K562 (cell line): ENCODE results near the gene KNOP1. TPM values are rescaled to one million over a fixed set of nuclear protein-coding genes. Genes with fewer than 3 reads are reported as not detected.

Experiments used
- ATAC-seq: fragments of 200-7000 bp; cut with Tn5 transposase; 3 replicates; pipeline ENCODE4 v1.9.1; 2020; ENCODE audit warnings: moderate library complexity
- BruUV-seq: library from RNA; stranded (reverse); fragments of 400-500 nt; replicated peaks from 2 replicates; lab custom pipeline; 2021; lab: Mats Ljungman, UMichigan
- CTCF ChIA-PET: fragments of 300-600 bp; formaldehyde crosslinking; extraction: SDS; loops from one replicate; lab custom pipeline; 2021; ENCODE audit warnings: low intra/inter-chr PET ratio; lab: Yijun Ruan, JAX
- POLR2A ChIA-PET: fragments of 300-600, 350-650 bp; sonication (Branson Sonifier 250); formaldehyde crosslinking; extraction: SDS; loops from one replicate; lab custom pipeline; 2021; ENCODE audit warnings: antibody characterized with exemption, inconsistent platforms; lab: Yijun Ruan, JAX
- DNase-seq, 4 experiments: peaks; one replicate each; pipeline versions ENCODE4 v3.0.0 to v3.0.0-alpha.2; 2011 to 2018; ENCODE audit warnings: low spot score in 3 of 4, mixed read lengths in 3 of 4; ENCODE audit errors: extremely low read depth in 1 of 4
- FAIRE-seq: peaks from 2 replicates; lab custom pipeline; 2011; peaks lifted over from hg19 to GRCh38; lab: Jason Lieb, UNC
- H2AFZ ChIP-seq: 2 replicates; pipeline ENCODE4 v1.6.0; 2011; ENCODE audit warnings: low read depth, low read length, control low read depth, inconsistent platforms
- H3K27ac ChIP-seq: fragments of 200-600 bp; 3 replicates; pipeline ENCODE4 v1.8.0; 2011; ENCODE audit warnings: low read depth, mild to moderate bottlenecking, control low read depth, inconsistent platforms, low read length, moderate library complexity, mixed read lengths; ENCODE audit errors: extremely low read depth
- H3K27me3 ChIP-seq, 2 experiments: fragments of 300-600 bp in 1 of 2; 2 replicates in 1 of 2; 3 replicates in 1 of 2; pipeline versions ENCODE4 v1.6.0 to v1.8.0; 2011; ENCODE audit warnings: inconsistent platforms in 2 of 2, low read length in 2 of 2, mild to moderate bottlenecking in 1 of 2, mixed read lengths in 1 of 2, moderate library complexity in 1 of 2; ENCODE audit not compliant: control insufficient read depth in 2 of 2, insufficient read depth in 2 of 2
- H3K36me3 ChIP-seq: fragments of 300-600 bp; 3 replicates; pipeline ENCODE4 v1.8.0; 2011; ENCODE audit warnings: mild to moderate bottlenecking, low read length, inconsistent platforms; ENCODE audit not compliant: control insufficient read depth, insufficient read depth
- H3K4me1 ChIP-seq, 2 experiments: fragments of 200-600 bp in 1 of 2; replicated peaks in 1 of 2; 2 replicates in 1 of 2; 3 replicates in 1 of 2; pipeline versions ENCODE4 v1.5.1 to v1.8.0; 2011; ENCODE audit warnings: inconsistent platforms in 2 of 2, low read length in 2 of 2, mild to moderate bottlenecking in 1 of 2, mixed read lengths in 1 of 2, moderate library complexity in 1 of 2; ENCODE audit not compliant: control insufficient read depth in 2 of 2, insufficient read depth in 2 of 2
- H3K4me2 ChIP-seq: 2 replicates; pipeline ENCODE4 v1.6.1; 2011; ENCODE audit warnings: low read length, control low read depth, inconsistent platforms, mixed read lengths; ENCODE audit not compliant: insufficient read depth
- H3K4me3 ChIP-seq: fragments of 200-600 bp; sonication (generic), shearing (Covaris generic); 2 replicates; pipeline ENCODE4 v1.5.1; 2016; ENCODE audit warnings: control low read depth, inconsistent platforms
- H3K79me2 ChIP-seq: fragments of 200-600 bp; 3 replicates; pipeline ENCODE4 v1.8.0; 2011; ENCODE audit warnings: low read length, inconsistent platforms; ENCODE audit not compliant: control insufficient read depth, insufficient read depth
- H3K9ac ChIP-seq, 2 experiments: 2 replicates each; pipeline versions ENCODE4 v1.6.0 to v1.6.1; 2011; ENCODE audit warnings: low read depth in 2 of 2, low read length in 2 of 2, control low read depth in 1 of 2, inconsistent platforms in 1 of 2, mild to moderate bottlenecking in 1 of 2, mixed read lengths in 1 of 2; ENCODE audit not compliant: insufficient read depth in 1 of 2
- H3K9me1 ChIP-seq: one replicate; pipeline ENCODE4 v1.6.0; 2011; ENCODE audit warnings: inconsistent platforms, mild to moderate bottlenecking, low read length, moderate library complexity; ENCODE audit not compliant: control insufficient read depth, insufficient read depth
- H3K9me3 ChIP-seq: replicated peaks from 2 replicates; pipeline ENCODE4 v1.5.1; 2011; ENCODE audit warnings: low read depth, low read length, inconsistent platforms; ENCODE audit not compliant: control insufficient read depth, insufficient read depth
- H4K20me1 ChIP-seq: replicated peaks from 2 replicates; pipeline ENCODE4 v1.6.1; 2011; ENCODE audit warnings: low read length, inconsistent platforms, mixed read lengths; ENCODE audit not compliant: control insufficient read depth, insufficient read depth
- ATF1 ChIP-seq, 2 experiments: fragments of 450-650 bp in 1 of 2; IDR thresholded peaks; 2 replicates each; pipeline ENCODE4 v1.6.1; 2016; ENCODE audit warnings: missing compliant biosample characterization in 1 of 2, missing genetic modification characterization in 1 of 2
- ETV5 ChIP-seq: sonication (generic); formaldehyde crosslinking; IDR thresholded peaks from 2 replicates; pipeline ENCODE4 v1.4.0; 2020; ENCODE audit warnings: low read depth, mild to moderate bottlenecking, missing genetic modification reagents
- FOSL1 ChIP-seq: fragments of 200-800 bp; sonication (Bioruptor generic); conservative IDR thresholded peaks from 2 replicates; pipeline ENCODE4 v1.6.1; 2016; ENCODE audit warnings: missing genetic modification characterization, missing compliant biosample characterization
- GTF2A2 ChIP-seq: IDR thresholded peaks from 2 replicates; pipeline ENCODE4 v1.6.1; 2016; ENCODE audit warnings: mild to moderate bottlenecking, missing genetic modification characterization, missing compliant biosample characterization
- HCFC1 ChIP-seq: IDR thresholded peaks from 2 replicates; pipeline ENCODE4 v1.6.1; 2012; ENCODE audit warnings: low read depth, low read length, improper control_type of control experiment
- HDAC1 ChIP-seq, 2 experiments: fragments of 450-650 bp; IDR thresholded peaks; 2 replicates each; pipeline ENCODE4 v1.6.1; 2016 to 2017; ENCODE audit warnings: inconsistent platforms in 1 of 2, mild to moderate bottlenecking in 1 of 2, moderate library complexity in 1 of 2
- NCOA2 ChIP-seq, 2 experiments: fragments of 450-650 bp; IDR thresholded peaks; 2 replicates each; pipeline ENCODE4 v1.6.1; 2018; ENCODE audit warnings: mild to moderate bottlenecking in 2 of 2, moderate library complexity in 1 of 2; ENCODE audit not compliant: partially characterized antibody in 2 of 2
- POLR2G ChIP-seq: fragments of 200-400 bp; formaldehyde crosslinking; IDR thresholded peaks from 2 replicates; pipeline ENCODE4 v1.6.1; 2017; ENCODE audit warnings: low read depth, mild to moderate bottlenecking, antibody characterized with exemption, low read length, moderate library complexity
- PTRF ChIP-seq: fragments of 450-650 bp; IDR thresholded peaks from 2 replicates; pipeline ENCODE4 v1.6.1; 2016; ENCODE audit warnings: mild to moderate bottlenecking, missing genetic modification characterization, missing compliant biosample characterization
- RBM34 ChIP-seq: fragments of 200-400 bp; formaldehyde crosslinking; IDR thresholded peaks from 2 replicates; pipeline ENCODE4 v1.6.1; 2018; ENCODE audit warnings: low read length, borderline replicate concordance; ENCODE audit not compliant: insufficient read depth
- SP1 ChIP-seq: sonication (generic); formaldehyde crosslinking; IDR thresholded peaks from 2 replicates; pipeline ENCODE4 v1.8.1; 2022; ENCODE audit warnings: mild to moderate bottlenecking, missing genetic modification reagents
- ZNF57 ChIP-seq: fragments of 450-650 bp; formaldehyde crosslinking; IDR thresholded peaks from 2 replicates; pipeline ENCODE4 v1.4.0; 2020; ENCODE audit warnings: mild to moderate bottlenecking, moderate library complexity
- WGBS: fragments of 100-300 bp; shearing (Covaris generic); methylation state at CpG from one replicate; pipeline ENCODE4 v1.1.6; 2016; ENCODE audit warnings: low coverage, mixed read lengths; ENCODE audit not compliant: insufficient coverage; ENCODE audit errors: missing lambda C conversion rate; 5-methylcytosine and 5-hydroxymethylcytosine counted together
- in situ Hi-C: fragments of 300-500 bp; cut with MboI; formaldehyde crosslinking; loops from 4 replicates; pipeline ENCODE4 v1.15.0; 2018; ENCODE audit warnings: inconsistent platforms, mixed read lengths
- intact Hi-C: fragments of 100-400 bp; cut with micrococcal nuclease; formaldehyde crosslinking; loops from 2 replicates; pipeline ENCODE4 v1.14.2; 2022
- polyA plus RNA-seq, 8 experiments: library from polyadenylated mRNA; depleted of rRNA in 4 of 8; stranded (reverse) in 5 of 8; unstranded in 3 of 8; fragments of >200 nt; fragmentation: Nextera tagmentation in 2 of 8; fragmentation: Illumina TruSeq in 1 of 8; extraction: Ambion mirVana in 2 of 8; extraction: Trizol in 1 of 8; gene quantifications; 2 replicates each; pipeline versions ENCODE4 v1.2.1 to v1.2.3, GENCODE V29; 2011 to 2014; ENCODE audit warnings: inconsistent platforms in 1 of 8, missing spikeins in 1 of 8
- total RNA-seq, 7 experiments: library from RNA; depleted of rRNA in 6 of 7; stranded (reverse); fragments of >200 nt in 6 of 7; fragmentation: Illumina TruSeq in 2 of 7; extraction: Trizol in 2 of 7; gene quantifications; 2 replicates each; pipeline versions ENCODE4 v1.2.1 to v1.2.3, GENCODE V29; 2011 to 2021; ENCODE audit warnings: low replicate concordance in 1 of 7
- TF ChIP-seq, protein P1 (sequence below): IDR thresholded peaks from 3 replicates; pipeline ENCODE4 v1.6.1; 2011; ENCODE audit warnings: borderline replicate concordance, mild to moderate bottlenecking; ENCODE audit not compliant: insufficient read length, insufficient read depth
- TF ChIP-seq, protein P2 (sequence below): sonication (generic); formaldehyde crosslinking; IDR thresholded peaks from 2 replicates; pipeline ENCODE4 v1.5.0; 2020; ENCODE audit warnings: missing genetic modification reagents

KNOP1 gene
- total and polyA plus RNA-seq, 9 of the 15 experiments (the other 6 are each of a cell fraction or from before 2014, with no cell fraction given) = 22.4 to 57.6 (median 39.3) TPM

DNA sequence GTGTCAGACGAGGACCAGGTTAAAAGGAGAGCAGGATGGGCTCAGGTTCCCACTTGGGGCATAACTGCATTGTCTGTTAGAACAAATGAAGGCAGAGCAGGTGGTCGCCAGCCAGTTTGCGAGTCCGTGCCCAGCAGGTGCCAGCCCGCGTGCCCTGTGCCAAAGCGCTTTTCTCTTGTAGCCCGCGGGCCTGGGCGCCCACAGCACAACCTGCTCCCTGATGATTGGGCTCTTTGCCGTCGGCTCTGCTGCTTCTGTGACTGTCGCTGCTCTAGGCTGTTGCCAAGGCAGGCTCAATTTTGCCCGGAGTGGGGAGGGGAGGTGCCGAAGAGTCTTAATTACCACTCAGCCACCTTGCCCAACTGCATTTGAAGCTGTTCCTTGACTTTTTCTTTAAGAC, 21.1 kb downstream of the KNOP1 start:
- ATAC-seq (no peak), DNase-seq (no peak), FAIRE-seq (no peak)
- no peaks in the 10 kb centered on the region for H3K9me3 ChIP-seq
- no peak overlapping the region for H3K9ac ChIP-seq
- peaks cover 11% of the 10 kb centered on the region; the same call in 1 of the 2 replicates for H4K20me1 ChIP-seq
- no peaks in the 10 kb centered on the region; the same call in 2 of the 3 replicates for H3K79me2 ChIP-seq
- in situ Hi-C loops (no loop called here), intact Hi-C loops (no loop called here)
- no peaks in the 10 kb centered on the region for H3K9me1 ChIP-seq
- CTCF ChIA-PET = no interaction called here
- no peak overlapping the region for H3K4me2 ChIP-seq
- 89% methylated on average over 15 of the region's 15 CpGs for WGBS
- BruUV-seq = no TSS peak
- no peak overlapping the region for H2AFZ ChIP-seq
- H3K27me3 ChIP-seq = no peaks in the 10 kb centered on the region
- POLR2A ChIA-PET = interaction anchor here (0.9 to 1.7 kb wide), 4 partner anchors 8 to 20 kb away, joined by 3 to 5 read pairs (median 4); no protein-coding TSS in a partner anchor
- peaks cover 6 to 9% of the 10 kb centered on the region in 2 experiments; a peak in 4 of 5 replicates for H3K4me1 ChIP-seq
- H3K4me3 ChIP-seq = no peak overlapping the region
- peaks cover 39% of the 10 kb centered on the region; the same call in 2 of the 3 replicates for H3K36me3 ChIP-seq
- TF ChIP-seq GTF2A2 (tag) (no peak), POLR2G (peak; percentile 62)
- TF ChIP-seq, all 486 proteins: peak for 1
- no peak overlapping the region for H3K27ac ChIP-seq

DNA sequence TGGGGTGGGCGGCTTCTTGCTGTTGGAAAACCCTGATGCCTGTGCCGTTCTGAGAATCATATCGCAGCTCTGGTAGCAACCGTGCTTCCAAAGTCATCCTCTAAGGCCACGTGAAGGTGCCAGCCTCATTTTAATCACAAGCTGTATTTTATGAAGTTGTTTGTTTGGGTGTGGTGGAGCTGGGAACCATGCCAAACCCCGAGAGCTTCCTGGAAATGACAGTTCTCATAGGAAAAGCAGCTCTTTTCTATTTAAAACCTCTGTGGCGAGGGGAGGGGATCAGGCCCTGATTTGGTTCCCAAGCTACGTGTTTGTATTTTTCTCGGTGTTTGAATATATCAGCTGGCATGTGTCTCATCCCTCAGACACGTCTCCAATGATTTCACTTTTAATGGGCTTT, 21.7 kb downstream of the KNOP1 start:
- H3K4me2 ChIP-seq = no peak overlapping the region
- CTCF ChIA-PET = no interaction called here
- no peaks in the 10 kb centered on the region for H3K27me3 ChIP-seq
- peaks cover 40% of the 10 kb centered on the region; the same call in 2 of the 3 replicates for H3K36me3 ChIP-seq
- H3K79me2 ChIP-seq = no peaks in the 10 kb centered on the region; the same call in 2 of the 3 replicates
- FAIRE-seq (no peak), ATAC-seq (peak; percentile 64), DNase-seq (peak in 2 of 4 experiments; percentile 57 to 75)
- WGBS = 8% methylated on average over 10 of the region's 10 CpGs
- H3K27ac ChIP-seq = no peak overlapping the region
- in situ Hi-C loops (no loop called here), intact Hi-C loops (no loop called here)
- no peak overlapping the region for H3K4me3 ChIP-seq
- no TSS peak for BruUV-seq
- no peaks in the 10 kb centered on the region for H3K9me3 ChIP-seq
- no peak overlapping the region for H3K9ac ChIP-seq
- H3K4me1 ChIP-seq = peaks cover 6 to 9% of the 10 kb centered on the region in 2 experiments; a peak in 4 of 5 replicates
- POLR2A ChIA-PET = interaction anchor here (0.6 to 1.7 kb wide), 5 partner anchors 9 to 19 kb away, joined by 3 to 5 read pairs (median 4); no protein-coding TSS in a partner anchor
- H3K9me1 ChIP-seq = no peaks in the 10 kb centered on the region
- no peak overlapping the region for H2AFZ ChIP-seq
- peaks cover 11% of the 10 kb centered on the region; the same call in 1 of the 2 replicates for H4K20me1 ChIP-seq
- TF ChIP-seq RBM34 (no peak), NCOA2 (IDR thresholded peaks at IDR 0.05; ENCODE audit: partially characterized antibody in 2 of 2) (no peak), FOSL1 (tag) (no peak), HCFC1 (no peak), HDAC1 (IDR thresholded peaks at IDR 0.05) (peak in 1 of 2 experiments; percentile 59; a peak in 1 of 4 replicates), PTRF (tag) (no peak), SP1 (no peak), ZNF57 (CRISPR knock-in tag) (no peak), ATF1 (CRISPR knock-in tag; IDR thresholded peaks at IDR 0.05) (no peak), ATF1 (tag; IDR thresholded peaks at IDR 0.05) (no peak), ETV5 (CRISPR knock-in tag) (no peak)
- TF ChIP-seq, protein P1, sequence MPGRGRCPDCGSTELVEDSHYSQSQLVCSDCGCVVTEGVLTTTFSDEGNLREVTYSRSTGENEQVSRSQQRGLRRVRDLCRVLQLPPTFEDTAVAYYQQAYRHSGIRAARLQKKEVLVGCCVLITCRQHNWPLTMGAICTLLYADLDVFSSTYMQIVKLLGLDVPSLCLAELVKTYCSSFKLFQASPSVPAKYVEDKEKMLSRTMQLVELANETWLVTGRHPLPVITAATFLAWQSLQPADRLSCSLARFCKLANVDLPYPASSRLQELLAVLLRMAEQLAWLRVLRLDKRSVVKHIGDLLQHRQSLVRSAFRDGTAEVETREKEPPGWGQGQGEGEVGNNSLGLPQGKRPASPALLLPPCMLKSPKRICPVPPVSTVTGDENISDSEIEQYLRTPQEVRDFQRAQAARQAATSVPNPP = no peak
- TF ChIP-seq, protein P2, sequence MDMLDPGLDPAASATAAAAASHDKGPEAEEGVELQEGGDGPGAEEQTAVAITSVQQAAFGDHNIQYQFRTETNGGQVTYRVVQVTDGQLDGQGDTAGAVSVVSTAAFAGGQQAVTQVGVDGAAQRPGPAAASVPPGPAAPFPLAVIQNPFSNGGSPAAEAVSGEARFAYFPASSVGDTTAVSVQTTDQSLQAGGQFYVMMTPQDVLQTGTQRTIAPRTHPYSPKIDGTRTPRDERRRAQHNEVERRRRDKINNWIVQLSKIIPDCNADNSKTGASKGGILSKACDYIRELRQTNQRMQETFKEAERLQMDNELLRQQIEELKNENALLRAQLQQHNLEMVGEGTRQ (CRISPR knock-in tag) = peak; percentile 11; the same call in 1 of the 2 replicates
